Breast epithelium (tissue), 4 donors: Measurements from ENCODE around the gene NAV3. TPM values are rescaled to one million over a fixed set of nuclear protein-coding genes. Genes with fewer than 3 reads are reported as not detected.

ENCODE experiments used
- DNase-seq, 2 donors: peaks; one replicate each; pipeline ENCODE4 v3.0.0-alpha.2; 2019; ENCODE audit warnings: low spot score in 2 of 2
- H3K27ac ChIP-seq, 2 donors: fragments of 200-600 bp; sonication (generic) in 1 of 2; one replicate each; pipeline ENCODE4 v1.5.1; 2016 to 2019; ENCODE audit warnings: mild to moderate bottlenecking in 1 of 2
- H3K27me3 ChIP-seq, 2 donors: fragments of 200-600 bp; sonication (generic) in 1 of 2; one replicate each; pipeline versions ENCODE4 v1.5.1 to v1.6.0; 2017 to 2019; ENCODE audit warnings: control low read depth in 1 of 2, mild to moderate bottlenecking in 1 of 2
- H3K36me3 ChIP-seq: fragments of 200-600 bp; one replicate; pipeline ENCODE4 v1.5.1; 2019
- H3K4me1 ChIP-seq, 2 donors: fragments of 200-600 bp; sonication (generic); one replicate each; pipeline ENCODE4 v1.5.1; 2016 to 2019; ENCODE audit warnings: control low read depth in 1 of 2
- H3K4me3 ChIP-seq, 3 donors: fragments of 200-600 bp; sonication (generic); 1 replicate in 2 of 3; 2 replicates in 1 of 3; pipeline ENCODE4 v1.5.1; 2016 to 2019; ENCODE audit warnings: mild to moderate bottlenecking in 3 of 3, moderate library complexity in 2 of 3
- H3K9me3 ChIP-seq, 2 donors: fragments of 200-600 bp; sonication (generic) in 1 of 2; one replicate each; pipeline ENCODE4 v1.5.1; 2016 to 2019; ENCODE audit warnings: control low read depth in 1 of 2
- POLR2A ChIP-seq: fragments of 450-650 bp; IDR thresholded peaks from one replicate; pipeline ENCODE4 v1.6.1; 2016; ENCODE audit warnings: antibody characterized with exemption, mild to moderate bottlenecking, moderate library complexity
- POLR2AphosphoS5 ChIP-seq, 3 donors: sonication (generic); formaldehyde crosslinking; IDR thresholded peaks; one replicate each; pipeline ENCODE4 v1.6.1; 2017; ENCODE audit warnings: antibody characterized with exemption in 3 of 3
- intact Hi-C: fragments of 100-400 bp; cut with DNase I; formaldehyde crosslinking; loops from one replicate; pipeline ENCODE4 v1.15.1; 2023; ENCODE audit warnings: low total_unique reads
- total RNA-seq, 3 donors: library from RNA; depleted of rRNA; stranded (reverse); fragments of >200 nt; gene quantifications; one replicate each; pipeline ENCODE4 v1.1.0, GENCODE V29; 2016
- TF ChIP-seq, protein P1 (sequence below), 3 donors: fragments of 450-650 bp; IDR thresholded peaks; one replicate each; pipeline ENCODE4 v1.5.1; 2016 to 2017; ENCODE audit warnings: antibody characterized with exemption in 3 of 3, mild to moderate bottlenecking in 3 of 3, moderate library complexity in 3 of 3

NAV3 gene
- total RNA-seq, 3 donors from 2014 or later, result 25.6 to 46.1 (median 41.1) TPM

DNA sequence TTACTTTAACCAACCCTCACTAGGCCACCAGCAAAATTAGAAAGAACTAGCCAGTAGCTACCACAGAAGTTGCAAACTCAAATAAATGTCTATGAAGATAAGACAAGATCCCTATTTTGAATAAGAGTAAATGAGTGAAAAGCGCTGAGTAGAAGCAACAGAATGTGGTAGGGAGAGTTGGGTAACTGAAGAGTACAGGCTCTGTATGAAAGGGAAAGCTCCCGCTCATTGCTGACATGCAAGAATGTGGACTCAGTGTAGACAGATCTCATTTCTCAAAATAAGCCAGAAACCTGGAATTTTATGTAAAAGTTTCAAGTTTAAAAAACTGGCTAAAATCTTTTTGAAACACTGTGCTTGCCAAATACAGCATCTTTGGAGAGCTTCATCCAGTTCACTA lies 63.9 kb downstream of the NAV3 start:
- Histone ChIP-seq H3K27ac (no peak overlapping the region), H3K27me3 (no peaks in the 10 kb centered on the region), H3K9me3 (no peaks in the 10 kb centered on the region), H3K4me3 (no peak overlapping the region), H3K36me3 (no peaks in the 10 kb centered on the region), H3K4me1 (no peaks in the 10 kb centered on the region)
- no peak for TF ChIP-seq POLR2A
- TF ChIP-seq POLR2AphosphoS5 (IDR thresholded peaks at IDR 0.05), result no peak
- TF ChIP-seq, protein P1, sequence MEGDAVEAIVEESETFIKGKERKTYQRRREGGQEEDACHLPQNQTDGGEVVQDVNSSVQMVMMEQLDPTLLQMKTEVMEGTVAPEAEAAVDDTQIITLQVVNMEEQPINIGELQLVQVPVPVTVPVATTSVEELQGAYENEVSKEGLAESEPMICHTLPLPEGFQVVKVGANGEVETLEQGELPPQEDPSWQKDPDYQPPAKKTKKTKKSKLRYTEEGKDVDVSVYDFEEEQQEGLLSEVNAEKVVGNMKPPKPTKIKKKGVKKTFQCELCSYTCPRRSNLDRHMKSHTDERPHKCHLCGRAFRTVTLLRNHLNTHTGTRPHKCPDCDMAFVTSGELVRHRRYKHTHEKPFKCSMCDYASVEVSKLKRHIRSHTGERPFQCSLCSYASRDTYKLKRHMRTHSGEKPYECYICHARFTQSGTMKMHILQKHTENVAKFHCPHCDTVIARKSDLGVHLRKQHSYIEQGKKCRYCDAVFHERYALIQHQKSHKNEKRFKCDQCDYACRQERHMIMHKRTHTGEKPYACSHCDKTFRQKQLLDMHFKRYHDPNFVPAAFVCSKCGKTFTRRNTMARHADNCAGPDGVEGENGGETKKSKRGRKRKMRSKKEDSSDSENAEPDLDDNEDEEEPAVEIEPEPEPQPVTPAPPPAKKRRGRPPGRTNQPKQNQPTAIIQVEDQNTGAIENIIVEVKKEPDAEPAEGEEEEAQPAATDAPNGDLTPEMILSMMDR (IDR thresholded peaks at IDR 0.05), result no peak
- DNase-seq, result no peak
- intact Hi-C loops, result no loop called here

DNA sequence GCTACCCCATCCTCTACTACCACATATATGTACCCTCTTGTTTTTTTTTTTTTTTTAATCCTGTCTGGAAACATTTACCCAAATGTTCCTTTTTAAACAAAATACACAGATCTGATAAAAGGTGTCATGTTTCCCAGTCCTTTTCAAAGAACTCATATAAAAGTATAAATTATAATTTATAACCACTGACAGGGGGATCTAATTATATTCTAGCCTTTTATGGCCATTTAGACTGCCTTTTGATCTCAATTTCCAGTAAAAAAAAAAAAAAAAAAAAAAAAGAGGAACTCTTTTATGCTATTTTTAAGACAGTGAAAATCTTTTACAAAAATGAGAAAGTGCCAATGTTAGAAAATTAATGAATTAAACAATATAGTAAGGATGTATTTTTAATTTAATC lies 65.0 kb downstream of the NAV3 start:
- Histone ChIP-seq H3K27ac (no peak overlapping the region), H3K27me3 (no peaks in the 10 kb centered on the region), H3K4me1 (no peaks in the 10 kb centered on the region), H3K4me3 (no peak overlapping the region), H3K9me3 (no peaks in the 10 kb centered on the region), H3K36me3 (no peaks in the 10 kb centered on the region)
- intact Hi-C loops, result no loop called here
- TF ChIP-seq POLR2AphosphoS5 (IDR thresholded peaks at IDR 0.05), result no peak
- TF ChIP-seq, protein P1 (IDR thresholded peaks at IDR 0.05), result no peak
- no peak for TF ChIP-seq POLR2A
- DNase-seq, result no peak

DNA sequence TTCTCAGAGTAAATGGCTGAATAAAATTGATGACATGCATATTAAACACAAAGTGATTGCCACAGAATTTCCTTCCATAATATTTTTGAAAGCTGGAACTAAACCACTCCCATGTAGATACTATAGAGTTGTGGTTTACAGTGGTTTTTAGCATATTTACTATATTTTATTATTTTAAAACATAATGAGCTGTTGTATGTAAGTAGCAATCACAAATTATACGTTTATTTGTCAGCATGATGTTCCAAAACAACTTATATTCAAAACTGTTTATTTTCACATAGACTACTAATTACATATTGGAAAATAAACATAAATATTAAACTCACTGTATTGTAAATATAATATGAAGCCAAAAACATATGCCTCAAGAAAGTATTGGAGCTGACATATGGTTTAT lies 77.2 kb downstream of the NAV3 start:
- Histone ChIP-seq H3K4me1 (no peaks in the 10 kb centered on the region), H3K9me3 (no peaks in the 10 kb centered on the region), H3K27ac (no peak overlapping the region), H3K27me3 (no peaks in the 10 kb centered on the region), H3K4me3 (no peak overlapping the region), H3K36me3 (no peaks in the 10 kb centered on the region)
- intact Hi-C loops, result no loop called here
- TF ChIP-seq POLR2A, result no peak
- no peak for TF ChIP-seq POLR2AphosphoS5 (IDR thresholded peaks at IDR 0.05)
- TF ChIP-seq, protein P1 (IDR thresholded peaks at IDR 0.05), result no peak
- DNase-seq, result no peak

DNA sequence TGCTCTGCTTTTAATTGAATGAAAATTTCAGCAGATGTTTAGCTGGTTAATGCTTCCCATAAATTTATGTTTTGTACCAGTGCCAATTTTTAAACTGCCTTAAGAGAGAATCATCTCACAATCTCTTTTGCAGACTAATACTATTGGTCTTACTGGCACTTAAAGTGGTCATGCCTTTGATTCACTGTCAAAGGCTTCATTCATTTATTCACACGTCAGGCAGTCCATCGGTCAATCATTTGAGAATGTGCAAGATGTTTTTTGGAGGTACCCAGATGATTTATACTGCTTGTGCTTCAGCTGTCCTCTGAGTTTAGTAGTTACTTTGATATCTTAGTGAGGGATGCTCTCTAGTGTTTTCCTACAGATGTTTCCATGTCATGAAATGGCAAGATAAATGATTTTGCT lies 83.4 kb downstream of the NAV3 start:
- no peaks in the 10 kb centered on the region for H3K9me3 ChIP-seq
- intact Hi-C loops, result no loop called here
- DNase-seq, result no peak
- H3K4me1 ChIP-seq, result no peaks in the 10 kb centered on the region
- TF ChIP-seq, protein P1 (IDR thresholded peaks at IDR 0.05), result no peak
- TF ChIP-seq POLR2A (no peak), POLR2AphosphoS5 (IDR thresholded peaks at IDR 0.05) (no peak)
- no peak overlapping the region for H3K27ac ChIP-seq
- no peaks in the 10 kb centered on the region for H3K36me3 ChIP-seq
- no peak overlapping the region for H3K4me3 ChIP-seq
- no peaks in the 10 kb centered on the region for H3K27me3 ChIP-seq

DNA sequence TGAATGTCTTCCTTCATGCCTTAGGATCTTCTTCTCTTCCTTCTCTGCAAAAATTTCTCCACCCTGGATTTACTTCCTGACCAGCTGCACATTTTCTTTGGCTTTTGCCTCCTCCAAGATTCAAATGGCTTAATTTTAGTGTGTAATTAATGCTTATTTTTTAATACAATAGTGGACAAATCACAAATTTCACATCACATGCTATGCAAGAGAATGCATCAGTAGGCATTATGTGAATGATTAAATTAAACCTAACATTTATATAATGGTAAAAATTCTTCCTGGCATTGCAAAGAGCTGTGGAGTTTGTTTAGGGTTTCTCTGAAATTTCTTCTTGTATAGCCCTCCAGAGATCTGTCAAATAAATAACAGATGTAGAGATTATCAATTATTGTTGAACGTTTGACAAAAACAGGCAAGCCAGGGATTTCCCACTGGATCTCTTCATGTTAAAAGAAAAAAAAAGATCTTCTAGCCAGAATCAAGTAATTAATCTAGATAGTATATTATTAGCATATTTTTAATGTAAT lies 84.4 kb downstream of the NAV3 start:
- no peak overlapping the region for H3K27ac ChIP-seq
- H3K4me1 ChIP-seq, result no peaks in the 10 kb centered on the region
- no peaks in the 10 kb centered on the region for H3K27me3 ChIP-seq
- no peak for DNase-seq
- intact Hi-C loops, result no loop called here
- no peaks in the 10 kb centered on the region for H3K9me3 ChIP-seq
- H3K36me3 ChIP-seq, result no peaks in the 10 kb centered on the region
- H3K4me3 ChIP-seq, result no peak overlapping the region
- TF ChIP-seq POLR2A (no peak), POLR2AphosphoS5 (IDR thresholded peaks at IDR 0.05) (no peak)
- TF ChIP-seq, protein P1 (IDR thresholded peaks at IDR 0.05), result no peak
